Prostate gland (tissue), 2 donors: ENCODE results near the gene OR5K4. TPM values are rescaled to one million over a fixed set of nuclear protein-coding genes. Genes with fewer than 3 reads are reported as not detected.

Experiments used
- DNase-seq: peaks from one replicate; pipeline ENCODE4 v3.0.0-alpha.2; 2019; ENCODE audit warnings: low spot score
- H3K27ac ChIP-seq, 2 donors: fragments of 200-600 bp; sonication (generic); 2 replicates each; pipeline ENCODE4 v1.5.1; 2017 to 2019
- H3K27me3 ChIP-seq: fragments of 200-600 bp; sonication (generic); replicated peaks from 2 replicates; pipeline ENCODE4 v1.5.1; 2019; ENCODE audit not compliant: insufficient read depth
- H3K36me3 ChIP-seq, 2 donors: fragments of 200-600 bp; sonication (generic); 1 replicate in 1 of 2; 2 replicates in 1 of 2; pipeline versions ENCODE4 v1.5.1 to v1.8.1; 2017 to 2019
- H3K4me1 ChIP-seq: fragments of 200-600 bp; sonication (generic); replicated peaks from 2 replicates; pipeline ENCODE4 v1.5.1; 2019
- H3K4me3 ChIP-seq, 2 donors: fragments of 200-600 bp; sonication (generic); 2 replicates each; pipeline ENCODE4 v1.5.1; 2017 to 2019
- H3K9me3 ChIP-seq: fragments of 200-600 bp; sonication (generic); 2 replicates; pipeline ENCODE4 v1.5.1; 2017
- POLR2A ChIP-seq: fragments of 450-650 bp; IDR thresholded peaks from one replicate; pipeline ENCODE4 v1.6.1; 2016; ENCODE audit warnings: antibody characterized with exemption, mild to moderate bottlenecking
- POLR2AphosphoS5 ChIP-seq: sonication (generic); formaldehyde crosslinking; IDR thresholded peaks from one replicate; pipeline ENCODE4 v1.6.1; 2017; ENCODE audit warnings: antibody characterized with exemption
- WGBS: methylation state at CpG from one replicate; pipeline ENCODE4 v1.1.5; 2018; 5-methylcytosine and 5-hydroxymethylcytosine counted together
- intact Hi-C: fragments of 100-400 bp; cut with DNase I; formaldehyde crosslinking; loops from one replicate; pipeline ENCODE4 v1.14.2; 2022
- total RNA-seq, 2 donors: library from RNA; depleted of rRNA; stranded (reverse); fragments of >200 nt; gene quantifications; one replicate each; pipeline ENCODE4 v1.1.0, GENCODE V29; 2016
- TF ChIP-seq, protein P1 (sequence below), 4 experiments: fragments of 200-600 bp in 2 of 4; fragments of 450-650 bp in 2 of 4; sonication (generic) in 2 of 4; IDR thresholded peaks; 1 replicate in 3 of 4; 2 replicates in 1 of 4; pipeline ENCODE4 v1.5.1; 2016 to 2019; ENCODE audit warnings: antibody characterized with exemption in 4 of 4, mild to moderate bottlenecking in 2 of 4, moderate library complexity in 2 of 4

Gene OR5K4, protein sequence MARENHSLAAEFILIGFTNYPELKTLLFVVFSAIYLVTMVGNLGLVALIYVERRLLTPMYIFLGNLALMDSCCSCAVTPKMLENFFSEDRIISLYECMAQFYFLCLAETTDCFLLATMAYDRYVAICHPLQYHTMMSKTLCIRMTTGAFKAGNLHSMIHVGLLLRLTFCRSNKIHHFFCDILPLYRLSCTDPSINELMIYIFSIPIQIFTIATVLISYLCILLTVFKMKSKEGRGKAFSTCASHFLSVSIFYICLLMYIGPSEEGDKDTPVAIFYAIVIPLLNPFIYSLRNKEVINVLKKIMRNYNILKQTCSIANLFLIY
- total RNA-seq, result 1 to 10 TPM in 1 of 2 donors, not detected in 1; 1.3 TPM

DNA sequence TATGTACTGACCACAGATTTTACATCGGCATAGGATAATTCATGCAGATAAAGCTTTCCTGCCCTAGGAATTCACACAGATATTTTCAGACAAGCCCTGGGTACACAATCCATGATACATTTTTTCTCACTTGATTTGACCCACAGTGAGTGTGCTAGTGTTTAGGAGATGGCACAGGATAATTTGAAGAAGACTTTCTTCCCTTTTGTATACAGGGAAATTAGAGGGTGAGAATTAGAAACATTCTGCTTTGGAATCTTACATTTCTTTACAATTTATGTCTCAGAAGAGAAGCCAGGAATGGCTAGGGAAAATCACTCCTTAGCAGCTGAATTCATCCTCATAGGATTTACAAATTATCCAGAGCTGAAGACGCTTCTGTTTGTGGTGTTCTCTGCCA is at the start of gene OR5K4:
TSS of gene OR5K4 (plus strand) at position 301 of the 400 bp plus-strand sequence. CDS start at position 301, 0 bp downstream.
- H3K4me1 ChIP-seq, result no peaks in the 10 kb centered on the region
- H3K36me3 ChIP-seq, result no peaks in the 10 kb centered on the region
- H3K27me3 ChIP-seq, result no peaks in the 10 kb centered on the region
- TF ChIP-seq POLR2A (no peak), POLR2AphosphoS5 (no peak)
- TF ChIP-seq, protein P1, sequence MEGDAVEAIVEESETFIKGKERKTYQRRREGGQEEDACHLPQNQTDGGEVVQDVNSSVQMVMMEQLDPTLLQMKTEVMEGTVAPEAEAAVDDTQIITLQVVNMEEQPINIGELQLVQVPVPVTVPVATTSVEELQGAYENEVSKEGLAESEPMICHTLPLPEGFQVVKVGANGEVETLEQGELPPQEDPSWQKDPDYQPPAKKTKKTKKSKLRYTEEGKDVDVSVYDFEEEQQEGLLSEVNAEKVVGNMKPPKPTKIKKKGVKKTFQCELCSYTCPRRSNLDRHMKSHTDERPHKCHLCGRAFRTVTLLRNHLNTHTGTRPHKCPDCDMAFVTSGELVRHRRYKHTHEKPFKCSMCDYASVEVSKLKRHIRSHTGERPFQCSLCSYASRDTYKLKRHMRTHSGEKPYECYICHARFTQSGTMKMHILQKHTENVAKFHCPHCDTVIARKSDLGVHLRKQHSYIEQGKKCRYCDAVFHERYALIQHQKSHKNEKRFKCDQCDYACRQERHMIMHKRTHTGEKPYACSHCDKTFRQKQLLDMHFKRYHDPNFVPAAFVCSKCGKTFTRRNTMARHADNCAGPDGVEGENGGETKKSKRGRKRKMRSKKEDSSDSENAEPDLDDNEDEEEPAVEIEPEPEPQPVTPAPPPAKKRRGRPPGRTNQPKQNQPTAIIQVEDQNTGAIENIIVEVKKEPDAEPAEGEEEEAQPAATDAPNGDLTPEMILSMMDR (IDR thresholded peaks at IDR 0.05), result no peak
- no peaks in the 10 kb centered on the region for H3K9me3 ChIP-seq
- H3K4me3 ChIP-seq, result no peak within 1 kb of the TSS
- no peak within 1 kb of the TSS for H3K27ac ChIP-seq
- DNase-seq, result no peak
- intact Hi-C loops, result no loop called here
- WGBS, result 85% methylated on average over 2 of the region's 2 CpGs

DNA sequence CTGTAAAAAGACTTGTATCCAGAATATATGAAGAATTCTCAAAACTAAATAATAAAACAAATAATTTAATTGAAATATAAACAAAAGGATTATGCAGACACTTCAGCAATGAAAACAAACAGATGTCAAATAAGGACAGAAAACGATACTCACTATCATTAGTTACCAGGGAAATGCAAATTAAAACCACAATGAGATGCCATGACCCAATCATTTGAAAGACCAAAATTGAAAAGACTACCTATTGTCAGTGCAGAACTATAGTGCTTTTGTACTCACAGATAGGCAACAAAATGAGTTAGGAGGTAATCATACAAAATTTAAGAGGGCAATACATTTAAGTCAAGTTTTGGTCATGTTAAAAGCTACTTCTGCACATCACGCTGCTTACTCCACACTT is 31.6 kb upstream of the OR5K4 start:
- Histone ChIP-seq H3K36me3 (no peaks in the 10 kb centered on the region), H3K27ac (no peak overlapping the region), H3K4me3 (no peak overlapping the region), H3K4me1 (no peaks in the 10 kb centered on the region), H3K9me3 (no peaks in the 10 kb centered on the region), H3K27me3 (no peaks in the 10 kb centered on the region)
- TF ChIP-seq, protein P1 (IDR thresholded peaks at IDR 0.05), result no peak
- TF ChIP-seq POLR2AphosphoS5 (no peak), POLR2A (no peak)
- no peak for DNase-seq
- intact Hi-C loops, result no loop called here
- WGBS, result 63% methylated on average over 2 of the region's 2 CpGs

DNA sequence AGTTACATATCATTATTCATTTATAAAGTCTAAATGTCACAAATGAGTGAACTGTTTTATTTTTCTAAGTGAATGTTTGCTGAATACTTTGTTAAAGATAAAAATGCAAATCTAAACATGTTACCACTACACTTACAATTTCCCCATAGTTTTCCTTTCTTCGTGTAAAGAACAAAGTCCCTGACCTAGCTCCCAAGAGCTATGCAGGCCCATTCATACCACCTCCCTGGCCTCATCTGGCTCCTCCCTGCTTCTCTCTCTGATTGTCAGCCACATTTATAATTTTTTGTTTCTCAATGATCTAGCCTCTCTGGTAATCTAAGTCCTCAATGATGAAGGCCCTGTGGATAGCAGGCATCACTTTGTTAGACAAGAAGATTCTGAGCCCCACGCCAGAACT is 31.0 kb upstream of the OR5K4 start:
- WGBS, result 67% methylated on average over 2 of the region's 2 CpGs
- Histone ChIP-seq H3K4me3 (no peak overlapping the region), H3K9me3 (no peaks in the 10 kb centered on the region), H3K4me1 (no peaks in the 10 kb centered on the region), H3K27ac (no peak overlapping the region), H3K36me3 (no peaks in the 10 kb centered on the region), H3K27me3 (no peaks in the 10 kb centered on the region)
- intact Hi-C loops, result no loop called here
- DNase-seq, result no peak
- no peak for TF ChIP-seq POLR2A
- no peak for TF ChIP-seq POLR2AphosphoS5
- TF ChIP-seq, protein P1 (IDR thresholded peaks at IDR 0.05), result no peak

DNA sequence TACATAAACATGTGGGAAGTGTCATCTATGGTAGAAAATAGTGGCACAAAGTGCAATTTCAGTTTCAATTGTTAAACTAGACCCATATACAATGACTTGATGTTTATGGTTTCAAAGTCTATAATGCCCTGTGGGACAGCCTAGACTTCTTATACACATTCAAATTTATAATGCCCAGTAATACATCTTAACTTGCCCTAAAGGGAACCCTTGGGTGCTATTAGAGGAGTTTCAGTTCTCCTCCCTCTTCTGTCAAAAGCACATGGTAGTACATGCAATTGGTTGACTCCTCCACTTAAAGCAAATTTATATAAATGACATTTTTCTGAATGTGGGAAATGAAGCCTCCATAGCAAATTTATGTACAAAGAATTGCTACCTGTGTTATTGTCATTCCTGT is 30.2 kb upstream of the OR5K4 start:
- H3K27ac ChIP-seq, result no peak overlapping the region
- TF ChIP-seq, protein P1 (IDR thresholded peaks at IDR 0.05), result no peak
- TF ChIP-seq POLR2AphosphoS5, result no peak
- TF ChIP-seq POLR2A, result no peak
- no peaks in the 10 kb centered on the region for H3K27me3 ChIP-seq
- intact Hi-C loops, result no loop called here
- H3K36me3 ChIP-seq, result no peaks in the 10 kb centered on the region
- no peaks in the 10 kb centered on the region for H3K4me1 ChIP-seq
- H3K4me3 ChIP-seq, result no peak overlapping the region
- no peak for DNase-seq
- H3K9me3 ChIP-seq, result no peaks in the 10 kb centered on the region

DNA sequence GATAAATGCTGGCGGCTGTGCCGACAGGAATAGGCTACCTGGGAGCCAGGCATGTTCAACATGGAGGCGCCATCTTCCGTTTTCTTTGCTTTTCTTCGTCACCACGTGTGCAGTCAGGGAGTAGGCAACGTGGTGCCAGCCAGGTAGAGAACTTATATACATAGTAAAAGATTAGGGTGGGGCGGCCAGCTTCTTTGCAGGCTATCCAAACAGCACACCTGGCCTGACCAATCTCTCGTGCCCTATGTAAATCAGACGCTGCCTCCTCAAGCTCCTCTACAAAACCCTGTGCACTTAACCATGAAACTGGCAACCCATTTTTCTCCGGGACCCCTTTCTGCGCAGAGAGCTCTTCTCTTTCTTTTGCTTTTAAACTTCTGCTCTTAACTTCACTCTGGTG is 28.6 kb upstream of the OR5K4 start:
- peak overlapping the region in 1 of 2 donors; percentile 16 for H3K27ac ChIP-seq
- TF ChIP-seq POLR2AphosphoS5 (peak; percentile 32), POLR2A (no peak)
- WGBS, result 45% methylated on average over 12 of the region's 12 CpGs
- intact Hi-C loops, result loop anchor here (5.0 kb wide), 1 partner anchor 288 kb away; the partner anchor contains the start of gene GABRR3
- no peaks in the 10 kb centered on the region for H3K9me3 ChIP-seq
- no peaks in the 10 kb centered on the region for H3K36me3 ChIP-seq
- H3K4me3 ChIP-seq, result peak overlapping the region; percentile 3 to 23
- H3K27me3 ChIP-seq, result no peaks in the 10 kb centered on the region
- DNase-seq, result peak; percentile 64
- H3K4me1 ChIP-seq, result no peaks in the 10 kb centered on the region
